Measurements from ENCODE around the gene SPACA4. TPM values are rescaled to one million over a fixed set of nuclear protein-coding genes. Genes with fewer than 3 reads are reported as not detected.
A peak's percentile ranks its signal among the peaks of the same experiment; 100 is the strongest.

Gene SPACA4
- total and polyA plus RNA-seq, 2 of the 4 experiments (the other 2 are of a cell fraction): not detected

GRCh38 chr19:48568345-48568886 is 38.1 kb upstream of the SPACA4 start (continued):
- TF ChIP-seq ELK1 (IDR thresholded peaks at IDR 0.05; ENCODE audit: borderline replicate concordance, low read depth, low read length): no peak

DNA sequence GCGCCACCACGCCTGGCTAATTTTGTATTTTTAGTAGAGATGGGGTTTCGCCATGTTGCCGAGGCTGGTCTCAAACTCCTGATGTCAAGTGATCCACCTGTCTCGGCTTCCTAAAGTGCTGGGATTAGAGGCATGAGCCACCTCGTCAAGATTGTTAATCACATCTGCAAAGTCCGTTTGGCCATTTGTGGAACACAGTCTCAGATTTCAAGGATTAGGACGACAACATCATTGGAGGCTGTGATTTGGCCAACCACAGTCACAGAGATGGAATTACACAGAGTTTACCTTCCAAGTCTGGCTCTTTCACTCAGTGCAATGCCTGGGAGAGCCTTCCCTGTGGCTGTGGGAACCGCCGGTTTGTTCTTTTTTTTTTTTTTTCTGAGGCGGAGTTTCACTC is 36.7 kb upstream of the SPACA4 start:
- Histone ChIP-seq H4K5ac (ENCODE audit: low read depth, low read length) (no peak overlapping the region), H3K18ac (ENCODE audit: low read depth, low read length) (no peak overlapping the region), H2BK15ac (ENCODE audit: low read depth, low read length) (no peak overlapping the region), H3K4me1 (ENCODE audit: control insufficient read depth, insufficient read depth, low read length) (peaks cover 3% of the 10 kb centered on the region; the same call in 1 of the 2 replicates), H3K27ac (ENCODE audit: insufficient read depth, low read length) (no peak overlapping the region), H3K4me2 (ENCODE audit: low read depth, low read length) (no peak overlapping the region), H3K79me1 (ENCODE audit: low read depth in 1 of 2, low read length in 2 of 2) (no peaks in the 10 kb centered on the region), H2AK5ac (ENCODE audit: low read depth, low read length) (no peak overlapping the region), H3K9me1 (ENCODE audit: insufficient read depth, low read length) (no peaks in the 10 kb centered on the region), H3K36me3 (ENCODE audit: control insufficient read depth, insufficient read depth, low read length) (no peaks in the 10 kb centered on the region), H4K20me1 (ENCODE audit: insufficient read depth, low read length) (no peaks in the 10 kb centered on the region), H3K56ac (ENCODE audit: extremely low read depth, insufficient read depth, low read length) (no peak overlapping the region), H3K9ac (ENCODE audit: low read depth, low read length) (no peak overlapping the region), H2BK120ac (ENCODE audit: low read depth, low read length) (no peak overlapping the region), H2BK5ac (ENCODE audit: low read depth, low read length, poor library complexity, severe bottlenecking) (no peak overlapping the region), H3K4ac (ENCODE audit: low read depth, low read length) (no peak overlapping the region), H4K91ac (ENCODE audit: insufficient read depth, low read depth, low read length) (no peak overlapping the region), H2AK9ac (replicated peaks; ENCODE audit: low read depth, low read length, poor library complexity) (no peak overlapping the region), H4K8ac (ENCODE audit: low read depth in 2 of 2, low read length in 2 of 2) (no peak overlapping the region), H3K23ac (ENCODE audit: low read depth, low read length) (no peak overlapping the region), H2AFZ (replicated peaks; ENCODE audit: low read length, poor library complexity) (no peak overlapping the region), H3K9me3 (ENCODE audit: control insufficient read depth, insufficient read depth, low read length) (no peaks in the 10 kb centered on the region), H2BK20ac (ENCODE audit: low read depth, low read length) (no peak overlapping the region), H3K27me3 (ENCODE audit: control insufficient read depth, insufficient read depth, low read length) (no peaks in the 10 kb centered on the region), H3K4me3 (ENCODE audit: insufficient read depth, low read depth, low read length) (no peak overlapping the region), H3K14ac (replicated peaks; ENCODE audit: low read depth, low read length) (no peak overlapping the region)
- peak; percentile 56 for DNase-seq
- CTCF ChIA-PET: no interaction called here
- intact Hi-C loops (cut with micrococcal nuclease): no loop called here
- no TSS peak for BruUV-seq (replicated peaks)
- dilution Hi-C loops (cut with HindIII; ENCODE audit: low sequenced_read_pairs, unreplicated experiment): no loop called here
- 58% methylated on average over 7 of the region's 11 CpGs; no CpG with 5 or more reads in 1 of the 2 experiments for WGBS, 2 experiments (ENCODE audit: extremely low coverage in 2 of 2, insufficient read length in 1 of 2)
- 0 out of 2 replicates have a peak, but pooled peaks have one; percentile 8 for ATAC-seq (ENCODE audit: low read depth)
- POLR2A ChIA-PET (ENCODE audit: unreplicated experiment): no interaction called here
- in situ Hi-C loops (cut with MboI; ENCODE audit: low sequenced_read_pairs): no loop called here
- no peak for TF ChIP-seq RAD21 (IDR thresholded peaks at IDR 0.05; ENCODE audit: low read length)
- no peak for TF ChIP-seq SMC3 (IDR thresholded peaks at IDR 0.05; ENCODE audit: low read depth, low read length)
- TF ChIP-seq CEBPB (IDR thresholded peaks at IDR 0.05; ENCODE audit: low read depth, low read length): no peak
- TF ChIP-seq, protein P1, sequence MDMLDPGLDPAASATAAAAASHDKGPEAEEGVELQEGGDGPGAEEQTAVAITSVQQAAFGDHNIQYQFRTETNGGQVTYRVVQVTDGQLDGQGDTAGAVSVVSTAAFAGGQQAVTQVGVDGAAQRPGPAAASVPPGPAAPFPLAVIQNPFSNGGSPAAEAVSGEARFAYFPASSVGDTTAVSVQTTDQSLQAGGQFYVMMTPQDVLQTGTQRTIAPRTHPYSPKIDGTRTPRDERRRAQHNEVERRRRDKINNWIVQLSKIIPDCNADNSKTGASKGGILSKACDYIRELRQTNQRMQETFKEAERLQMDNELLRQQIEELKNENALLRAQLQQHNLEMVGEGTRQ (IDR thresholded peaks at IDR 0.05; ENCODE audit: low read depth, low read length): no peak
- TF ChIP-seq POLR2A (IDR thresholded peaks at IDR 0.05; ENCODE audit: low read depth, low read length): no peak
- TF ChIP-seq ELK1 (IDR thresholded peaks at IDR 0.05; ENCODE audit: borderline replicate concordance, low read depth, low read length): no peak
- TF ChIP-seq RCOR1 (IDR thresholded peaks at IDR 0.05; ENCODE audit: insufficient replicate concordance, low read length): no peak
- no peak for TF ChIP-seq RFX5 (IDR thresholded peaks at IDR 0.05; ENCODE audit: low read depth, low read length)
- no peak for TF ChIP-seq MAFK (IDR thresholded peaks at IDR 0.05; ENCODE audit: low read depth, low read length)
- no peak for TF ChIP-seq FOS (IDR thresholded peaks at IDR 0.05; ENCODE audit: low read depth, low read length)
- TF ChIP-seq MXI1 (IDR thresholded peaks at IDR 0.05; ENCODE audit: borderline replicate concordance, low read depth, low read length): no peak
- no peak for TF ChIP-seq MAZ (IDR thresholded peaks at IDR 0.05; ENCODE audit: borderline replicate concordance, low read depth, low read length)
- no peak for TF ChIP-seq NFE2L2 (IDR thresholded peaks at IDR 0.05; ENCODE audit: low read depth, low read length)
